GM19023 (cell line): ENCODE results near the gene BDH1.
"Not testable (repeated sequence)": the region's sequence is repeated elsewhere in the genome, so short reads cannot be mapped to it uniquely, and the experiment has no call there.

Experiments used
- ATAC-seq: cut with Tn5 transposase; IDR thresholded peaks from one replicate; pipeline ENCODE4 v1.9.1; 2021; ENCODE audit warnings: mild to moderate bottlenecking, moderate library complexity; ENCODE audit not compliant: unreplicated experiment

BDH1 gene

DNA sequence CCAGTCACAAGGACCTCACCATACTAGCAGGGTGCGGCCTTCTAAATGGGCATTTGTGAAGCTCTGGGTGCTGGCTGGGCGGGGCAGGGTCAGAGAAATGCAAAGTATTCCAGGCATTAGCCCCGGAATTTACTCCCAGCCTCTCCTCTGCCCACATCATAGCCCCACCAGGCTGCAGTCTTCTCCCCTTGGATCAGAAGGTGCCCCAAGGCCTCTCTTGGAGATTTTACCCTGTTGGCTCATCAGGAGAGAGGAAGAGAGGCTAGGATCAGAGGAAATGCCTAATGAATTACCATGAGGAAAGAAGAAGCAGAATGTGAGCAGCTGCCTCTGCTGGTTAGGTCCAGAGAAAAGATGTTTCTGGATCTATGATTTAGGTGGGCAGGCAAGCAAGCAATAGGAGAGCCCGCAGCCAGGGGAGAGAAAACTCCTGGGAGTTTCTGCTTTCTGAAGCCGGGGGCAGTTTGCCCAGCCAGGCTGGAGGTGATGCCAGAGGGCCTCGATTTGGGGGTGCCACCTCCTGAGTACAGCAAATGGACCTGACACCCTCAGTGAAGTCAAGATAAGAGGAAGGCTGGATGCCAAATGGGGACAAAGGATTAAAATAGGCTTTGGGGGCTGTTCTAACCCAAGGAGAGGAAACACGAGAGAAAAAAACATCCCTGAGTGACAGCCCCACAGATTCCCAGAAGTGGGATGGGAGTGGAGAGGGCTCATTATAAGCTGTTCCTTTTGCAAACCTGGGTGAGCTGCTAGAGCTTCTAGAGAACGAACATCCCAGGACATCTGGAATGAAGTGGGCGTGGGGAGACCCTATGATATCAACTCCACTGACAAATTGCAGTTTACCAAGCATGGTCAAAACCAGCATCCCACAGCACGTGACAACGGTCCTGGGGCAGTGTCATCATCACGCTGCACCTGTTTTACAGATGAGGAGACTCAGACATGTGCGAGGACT is 65.4 kb downstream of the BDH1 start:
- no peak for ATAC-seq

DNA sequence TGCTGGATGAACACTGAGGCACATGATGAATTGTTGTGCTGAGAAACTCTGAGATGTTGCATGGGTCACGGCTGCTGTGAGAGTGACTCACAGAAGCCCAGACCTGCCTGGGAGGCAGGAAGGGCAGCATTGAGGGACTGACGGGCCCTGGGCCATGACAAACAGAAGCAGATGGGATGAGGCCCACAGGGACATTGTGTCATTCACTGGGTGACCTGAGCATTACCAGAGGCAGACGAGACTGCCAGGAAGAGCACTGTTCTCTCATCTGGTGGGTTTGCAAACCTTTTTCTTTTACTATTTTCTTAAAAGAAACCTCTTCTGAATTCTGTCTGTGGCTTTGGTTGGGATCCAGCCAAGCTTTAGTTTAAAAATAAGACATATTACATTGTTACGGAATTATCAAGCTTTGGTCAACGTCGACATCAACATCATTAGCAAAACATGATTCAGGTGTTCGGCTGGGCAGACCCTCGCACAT is 67.8 kb downstream of the BDH1 start:
- ATAC-seq, result no peak

DNA sequence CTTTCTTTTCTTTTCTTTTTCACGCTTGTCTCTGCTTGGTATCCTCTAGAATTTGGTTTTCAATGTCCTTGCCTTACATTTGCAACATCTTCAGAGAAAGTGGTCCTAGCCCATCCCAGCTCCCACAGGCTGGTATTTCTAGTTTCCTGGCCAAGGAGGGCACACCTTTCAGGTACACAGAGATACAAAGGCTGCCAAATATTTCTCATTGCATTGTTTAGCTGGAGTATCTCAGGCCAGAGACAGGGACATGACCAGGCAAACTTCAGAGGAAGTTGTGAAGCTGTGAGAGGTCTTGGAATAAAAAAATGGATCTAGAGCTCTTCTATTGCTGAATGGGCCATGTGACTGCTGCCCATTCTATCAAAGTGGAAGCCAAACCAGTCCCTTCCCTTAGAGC is 68.9 kb downstream of the BDH1 start:
- ATAC-seq, result no peak

DNA sequence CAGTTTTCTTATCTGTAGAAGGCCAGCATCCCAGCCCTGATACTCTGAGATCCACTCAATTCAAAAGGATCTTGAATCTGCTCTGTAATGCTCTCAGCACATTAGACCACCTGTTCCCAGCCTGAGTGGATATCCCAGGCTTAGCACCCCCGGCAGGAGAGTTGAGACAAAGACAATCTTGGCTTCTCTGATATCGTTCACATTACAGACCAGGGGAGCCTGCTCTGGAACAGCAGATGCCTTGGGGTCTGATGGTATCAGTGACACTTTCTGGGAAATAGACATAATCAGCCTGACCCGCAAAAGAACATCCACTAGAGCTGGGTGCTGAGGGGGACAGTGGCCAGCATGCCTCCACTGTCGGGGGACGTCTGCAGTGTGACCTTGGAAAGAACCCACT is 70.6 kb downstream of the BDH1 start:
- ATAC-seq, result no peak

DNA sequence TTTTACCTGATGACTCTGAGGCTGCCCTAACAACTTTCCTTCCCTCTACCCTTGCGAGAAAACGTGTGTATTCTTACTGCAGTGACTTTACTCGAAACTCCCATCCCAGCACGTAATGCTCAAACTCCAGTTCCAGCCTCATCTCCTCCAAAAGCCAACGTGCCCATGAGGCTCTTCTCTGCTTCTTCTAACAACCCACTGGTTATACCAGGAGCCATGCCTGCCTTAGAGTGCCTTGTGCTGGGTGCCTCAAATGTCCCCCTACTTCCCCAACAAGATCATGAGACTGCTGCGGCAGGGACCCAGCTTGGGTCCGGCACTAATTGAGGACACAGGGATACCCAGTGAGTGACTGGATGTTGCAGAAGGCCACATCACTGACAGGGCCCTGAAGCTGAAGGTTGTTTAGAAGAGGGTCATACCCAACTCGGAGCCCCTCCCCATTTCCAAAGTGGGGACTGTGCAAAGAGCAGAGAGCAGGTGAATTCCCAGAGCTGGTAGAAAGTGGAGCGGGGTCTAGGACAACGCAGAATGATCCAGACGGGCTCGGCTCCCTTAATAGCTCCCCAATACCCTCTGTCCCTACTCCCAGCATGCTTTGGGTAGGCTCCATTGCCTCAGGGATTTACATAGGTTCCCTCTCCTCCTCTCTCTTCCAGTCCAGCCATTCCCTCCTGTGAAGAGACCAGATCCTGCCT is 71.4 kb downstream of the BDH1 start:
- no peak for ATAC-seq

DNA sequence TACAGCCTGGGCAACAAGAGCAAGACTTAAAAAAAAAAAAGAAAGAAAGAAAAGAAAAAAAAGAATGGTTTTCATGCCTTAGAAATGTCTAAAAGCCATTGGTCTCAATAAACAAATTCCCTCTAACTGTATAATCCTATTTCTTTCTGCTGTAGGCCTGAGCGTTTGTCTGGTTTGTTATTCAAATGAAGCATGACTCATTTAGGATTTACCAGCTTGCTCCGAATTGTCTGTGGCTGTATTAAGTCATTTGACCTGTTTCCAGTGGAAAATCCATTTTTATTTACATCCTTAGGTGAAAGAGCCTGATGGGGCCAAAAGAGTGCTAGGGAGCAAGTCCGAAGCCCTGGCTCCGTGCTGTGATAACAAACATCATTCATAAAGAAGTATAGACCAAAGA is 73.8 kb downstream of the BDH1 start:
- ATAC-seq, result no peak

DNA sequence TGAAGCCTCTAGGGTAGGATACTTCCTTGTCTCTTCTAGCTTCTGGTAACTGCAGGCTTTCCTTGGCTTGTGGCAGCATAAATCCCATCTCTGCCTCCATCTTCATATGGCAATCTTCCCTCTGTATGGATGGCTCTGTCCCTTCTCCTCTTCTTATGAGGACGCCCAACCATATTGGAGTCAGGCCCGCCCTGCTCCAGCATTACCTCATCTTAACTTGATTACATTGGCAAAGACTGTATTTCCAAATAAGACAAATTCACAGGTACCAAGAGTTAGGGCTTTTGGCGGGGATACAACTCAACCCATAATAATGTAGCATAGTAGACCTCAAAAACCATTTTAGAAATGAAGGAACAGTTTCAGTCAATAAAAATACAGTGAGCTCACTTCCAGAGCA is 75.4 kb downstream of the BDH1 start:
- no peak for ATAC-seq

DNA sequence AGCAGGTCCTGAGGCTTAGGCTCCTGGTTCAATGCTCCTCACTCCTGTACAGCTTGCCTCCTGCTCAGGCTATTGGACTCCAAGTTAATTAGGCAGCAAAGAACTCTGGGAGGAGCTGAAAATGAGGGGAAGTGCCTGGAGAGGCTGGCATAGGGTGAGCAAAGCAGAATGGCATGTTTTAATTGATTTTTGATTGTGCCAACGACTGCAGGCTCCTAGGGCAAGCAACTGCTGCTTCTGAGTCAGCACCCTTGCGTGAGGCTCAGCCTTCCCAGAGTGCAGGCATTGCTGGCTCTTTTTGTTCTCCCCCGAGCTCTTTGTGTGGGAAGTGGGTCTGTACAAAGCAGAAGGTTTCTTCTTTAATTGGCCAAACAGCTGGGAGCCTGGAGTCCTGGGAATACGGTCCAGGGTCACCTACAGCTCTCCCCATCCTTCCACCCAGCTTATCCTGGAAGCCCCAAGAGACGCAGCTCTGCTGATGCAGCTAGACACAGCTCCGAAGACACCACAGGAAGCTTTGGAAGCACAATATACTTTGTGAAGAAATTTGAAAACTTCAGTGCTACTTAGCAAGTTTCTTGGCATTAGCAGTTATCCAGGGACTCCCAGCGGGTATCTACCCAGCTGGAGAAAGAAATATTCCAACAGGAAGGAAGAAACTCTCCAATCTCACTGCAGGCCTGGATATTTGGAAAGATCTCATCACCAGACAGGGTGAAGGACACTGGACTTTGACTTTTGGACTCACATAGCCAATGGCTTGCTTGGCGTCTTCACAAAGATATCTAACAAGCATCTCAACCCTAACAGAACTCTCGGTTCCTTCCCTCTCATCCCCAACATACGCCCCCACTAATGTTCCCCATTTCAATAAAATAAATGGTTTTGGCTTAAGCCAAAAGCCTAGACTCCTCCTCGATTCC is 76.8 kb downstream of the BDH1 start:
- no peak for ATAC-seq

DNA sequence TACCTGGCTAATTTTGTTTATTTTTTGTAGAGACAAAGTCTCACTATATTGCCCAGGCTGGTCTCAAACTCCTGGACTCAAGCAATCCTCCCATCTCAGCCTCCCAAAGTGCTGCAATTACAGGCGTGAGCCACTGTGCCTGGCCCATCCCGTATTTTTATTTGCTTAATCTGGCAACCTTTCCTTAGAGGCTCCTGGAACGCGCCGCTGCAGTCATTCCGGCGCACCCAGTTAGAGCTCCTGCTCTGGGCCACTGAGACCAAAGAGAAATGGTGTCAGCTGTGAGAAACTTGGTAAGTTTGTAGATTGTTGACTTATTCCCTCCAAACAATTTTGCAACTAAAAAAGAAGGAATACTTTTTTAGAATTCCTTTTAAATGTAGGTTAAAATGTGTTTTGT is 78.0 kb downstream of the BDH1 start:
- not testable (repeated sequence) for ATAC-seq

DNA sequence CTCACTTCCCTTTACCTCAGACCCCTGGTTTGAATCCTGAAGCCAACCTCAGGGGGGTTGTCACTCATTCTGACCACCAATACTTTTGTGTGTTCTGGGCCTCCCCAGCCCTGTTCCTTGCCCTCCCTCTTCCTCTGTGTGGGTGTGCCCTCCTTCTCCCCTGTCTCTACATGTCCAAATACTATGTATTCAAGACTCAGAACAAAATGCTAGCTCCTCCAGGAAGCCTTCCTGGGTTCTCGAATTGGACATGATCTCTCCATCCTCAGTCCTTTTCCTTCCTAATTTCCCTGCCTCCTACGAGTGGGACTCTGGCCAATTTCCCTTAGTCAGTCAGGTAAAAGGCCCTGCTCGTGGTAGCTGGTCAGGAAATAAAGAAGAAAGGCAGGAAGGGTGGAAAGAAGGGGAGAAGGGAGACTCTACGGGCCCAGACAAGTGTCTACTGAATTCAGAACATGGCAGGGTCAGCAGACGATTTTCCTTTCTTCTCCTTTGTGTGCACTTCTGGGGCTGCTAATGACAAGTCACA is 79.7 kb downstream of the BDH1 start:
- no peak for ATAC-seq

DNA sequence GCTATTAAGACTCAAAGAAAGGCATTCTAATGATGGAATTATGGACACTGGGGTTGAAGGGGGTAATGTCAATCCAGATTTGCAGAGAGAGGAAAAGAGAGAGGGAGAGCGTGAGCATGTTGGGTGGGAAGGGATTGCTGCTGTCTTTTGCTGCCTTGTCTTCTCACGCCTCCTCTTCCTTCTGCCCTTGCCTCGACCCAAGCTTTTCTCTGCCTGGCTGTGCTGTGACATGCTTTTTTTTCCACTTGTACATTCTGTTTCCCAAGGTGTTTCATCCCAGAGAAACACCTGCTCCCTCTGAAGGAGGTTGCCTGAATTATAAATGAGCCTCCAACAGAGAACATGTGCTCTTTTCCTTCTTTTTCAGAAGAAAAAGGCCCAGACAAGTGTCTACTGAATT is 80.3 kb downstream of the BDH1 start:
- no peak for ATAC-seq

DNA sequence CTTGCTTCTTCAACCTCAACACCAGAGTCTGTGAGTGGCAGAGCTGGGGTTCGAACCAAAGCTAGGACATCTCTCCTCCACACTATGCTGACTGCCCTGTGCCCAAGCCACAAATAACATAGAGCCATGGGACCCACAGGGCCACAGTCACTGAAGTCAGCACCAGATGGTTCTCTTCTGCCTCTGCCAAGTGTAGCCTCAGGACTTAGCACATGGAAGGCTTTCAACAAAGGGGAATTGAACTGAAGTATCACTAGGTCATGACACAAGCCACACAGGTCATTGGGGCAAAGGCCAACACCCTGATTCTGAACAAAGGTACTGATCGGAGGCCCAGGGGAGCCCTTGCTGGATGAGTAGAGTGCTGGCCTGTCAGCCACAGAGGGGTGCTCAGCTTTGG is 83.6 kb downstream of the BDH1 start:
- no peak for ATAC-seq

DNA sequence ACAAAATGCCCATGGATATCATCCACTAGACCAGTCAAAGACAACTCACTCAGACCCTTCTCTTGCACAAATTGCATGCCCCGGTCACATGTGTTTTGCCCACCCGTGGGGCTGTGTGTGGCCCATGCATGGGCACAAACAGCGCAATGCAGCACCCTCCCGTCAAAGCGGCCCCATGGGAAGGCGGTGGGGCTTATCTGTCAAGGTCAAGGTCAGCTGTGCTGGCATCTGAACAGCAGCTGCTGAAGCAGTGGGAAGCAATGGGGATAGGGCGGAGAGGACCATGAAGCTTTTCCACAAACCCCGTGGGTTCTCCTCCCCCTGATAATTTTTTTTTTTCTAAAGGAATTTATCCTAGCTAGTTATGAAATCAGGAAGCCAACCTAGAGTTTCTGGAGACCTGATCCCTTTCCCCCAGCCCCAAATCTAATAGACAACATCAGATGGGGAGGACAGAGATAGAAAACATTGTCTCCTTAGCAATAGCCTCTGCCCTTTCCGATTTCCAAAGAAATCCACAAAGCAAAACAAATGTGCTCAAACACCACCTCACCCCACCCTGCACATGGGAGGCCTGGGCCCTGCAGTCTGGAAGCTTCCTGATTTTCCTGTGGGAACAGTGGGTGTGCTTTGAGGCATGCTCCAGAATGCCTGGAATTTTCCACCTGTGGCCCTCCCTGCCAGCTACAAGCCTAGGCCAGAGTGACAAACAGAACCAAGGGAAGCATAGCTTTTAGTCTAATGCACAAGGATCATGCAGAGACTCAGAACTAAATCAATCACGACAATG is 84.4 kb downstream of the BDH1 start:
- ATAC-seq, result no peak

DNA sequence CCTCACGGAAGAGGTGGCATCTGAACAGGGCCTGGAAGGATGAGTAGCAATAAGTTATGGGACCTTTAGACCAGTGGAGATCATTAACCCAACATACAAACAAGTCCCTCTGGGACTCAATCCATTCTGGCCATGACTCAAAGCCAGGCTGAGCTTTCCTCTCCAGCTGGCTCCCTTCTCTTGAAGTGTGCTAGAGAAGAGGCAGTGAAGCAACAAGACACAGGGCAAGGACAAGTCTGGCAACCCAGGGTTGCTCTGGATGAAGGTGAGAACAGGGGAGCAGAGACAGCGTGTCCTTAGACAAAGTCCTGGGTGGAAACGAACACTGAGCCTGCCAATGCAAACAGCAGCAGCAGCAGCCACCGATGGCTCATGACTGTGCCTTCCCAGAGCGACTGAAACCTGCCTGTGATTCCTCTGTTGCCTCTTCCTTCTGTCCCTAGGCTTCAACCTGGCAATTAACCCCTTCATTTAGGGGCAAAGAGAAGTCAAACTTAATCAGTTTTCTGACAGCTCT is 86.8 kb downstream of the BDH1 start:
- ATAC-seq, result no peak

DNA sequence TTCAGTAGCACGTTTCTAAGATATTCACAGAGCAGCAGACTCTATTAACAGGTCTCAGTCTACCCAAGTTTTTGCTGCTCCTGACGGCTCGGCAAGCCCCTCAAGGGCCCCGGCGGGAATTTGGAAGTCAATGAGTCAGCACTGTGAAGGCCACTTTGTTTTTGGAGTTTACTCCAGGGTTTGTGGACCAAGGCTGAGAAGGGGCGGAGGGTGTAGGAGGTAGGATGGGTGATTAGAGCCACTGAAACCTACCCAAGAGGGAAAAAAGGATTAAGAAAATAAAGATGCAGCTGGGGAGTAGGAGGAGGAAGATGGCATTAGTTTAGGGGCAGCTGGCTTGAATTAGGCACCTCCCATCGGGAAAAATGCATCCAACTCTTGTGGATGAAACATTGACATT is 87.6 kb downstream of the BDH1 start:
- no peak for ATAC-seq

DNA sequence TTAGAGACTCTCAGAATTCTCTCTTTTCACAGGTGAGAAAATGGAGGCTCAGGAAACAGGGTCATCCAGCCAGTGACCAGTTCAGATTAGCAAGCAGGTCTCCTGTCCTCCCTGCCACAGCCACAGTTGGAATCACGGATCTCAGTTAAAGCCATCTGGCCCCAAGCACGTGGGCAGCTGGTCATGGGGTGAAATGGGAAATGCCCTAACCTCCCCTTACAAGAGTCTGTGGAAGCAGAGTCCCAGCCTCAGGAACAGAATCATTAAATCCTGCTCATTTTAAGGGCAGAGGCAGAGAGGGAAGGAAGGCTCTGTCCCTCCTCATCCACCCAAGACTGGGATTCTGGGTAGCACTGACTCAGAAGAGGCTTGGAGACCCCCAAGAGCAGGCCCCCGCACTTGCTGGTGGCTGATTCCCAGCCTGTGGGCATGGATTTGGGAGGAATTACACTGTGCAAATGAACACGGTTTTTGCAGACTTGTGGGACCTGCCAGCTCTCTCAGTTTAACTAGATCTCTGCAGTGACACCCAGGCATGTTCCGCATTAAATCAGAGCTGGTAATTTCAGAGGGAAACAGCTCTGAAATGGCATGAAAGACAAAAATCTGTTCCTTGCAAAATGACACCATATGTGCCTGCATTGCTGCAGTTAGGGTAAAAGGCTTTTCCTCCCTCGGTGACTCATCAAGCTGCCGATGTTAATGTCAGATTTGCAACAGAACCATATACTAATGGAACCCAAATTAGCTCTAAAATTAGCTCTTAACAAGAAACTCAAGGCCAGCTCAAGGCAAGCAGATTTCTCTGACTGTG is 89.0 kb downstream of the BDH1 start:
- no peak for ATAC-seq

DNA sequence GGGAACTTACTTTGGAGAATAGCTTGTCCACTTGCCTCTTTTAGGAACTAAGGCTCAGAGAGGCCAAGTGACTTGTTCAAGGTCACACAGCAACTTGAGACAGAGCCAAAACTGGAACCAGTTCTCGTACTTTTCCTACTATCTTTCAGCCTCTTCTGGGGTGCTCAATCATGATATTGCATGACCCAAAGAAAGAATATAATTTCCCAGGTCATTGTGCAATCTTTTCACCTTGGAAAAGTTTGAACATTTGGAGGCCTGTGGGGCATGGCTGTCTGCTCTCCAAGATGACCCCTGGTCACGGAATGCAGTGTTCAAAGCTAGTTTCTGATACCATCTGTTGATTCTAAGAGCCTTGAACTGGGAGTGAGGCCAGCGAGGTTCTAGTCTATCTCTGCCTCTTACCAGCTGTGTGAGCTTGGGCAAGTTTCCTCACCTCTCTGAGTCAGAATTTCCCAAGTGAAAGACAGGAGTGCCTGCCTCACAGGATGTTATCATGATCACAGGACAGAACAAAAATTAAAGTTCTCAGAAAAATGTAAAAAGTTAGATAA is 89.7 kb downstream of the BDH1 start:
- ATAC-seq, result no peak

DNA sequence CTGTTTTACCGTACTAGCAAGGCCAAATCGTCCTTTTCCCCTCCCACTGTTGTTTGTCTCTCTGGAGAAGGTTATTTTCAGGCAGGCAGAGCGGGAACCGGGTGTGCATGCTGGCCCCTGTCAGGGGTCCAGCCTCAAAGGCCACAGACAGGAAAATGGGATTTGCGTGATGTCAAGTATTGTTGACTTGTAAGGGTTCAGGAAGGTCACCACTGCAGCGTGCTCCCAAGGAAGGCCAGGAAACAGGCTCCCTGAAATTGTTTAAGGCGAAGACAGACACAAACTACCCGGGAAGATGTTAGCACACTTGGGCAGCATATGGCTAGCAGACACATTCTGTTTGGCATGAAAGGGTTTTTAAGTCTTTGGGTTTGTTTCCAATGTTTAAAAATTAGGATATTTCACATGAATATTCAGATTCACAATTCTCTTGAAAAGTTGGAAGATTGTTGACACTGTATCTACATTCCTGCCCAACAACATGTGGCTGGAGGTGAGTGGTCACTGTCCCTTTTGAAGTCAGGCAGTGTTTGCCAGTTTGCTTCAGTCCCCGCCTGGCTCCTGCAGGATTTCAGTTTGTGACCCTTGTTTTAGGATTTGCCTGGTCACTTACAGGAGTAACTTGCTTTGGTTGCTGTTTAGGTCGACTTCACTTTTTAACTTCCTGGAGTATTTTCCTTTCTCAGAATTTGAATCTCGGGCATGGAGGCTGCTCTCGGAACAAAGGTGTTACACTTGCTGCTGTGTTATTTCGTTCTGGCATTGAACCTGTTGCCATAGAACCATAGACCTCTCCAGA is 90.4 kb downstream of the BDH1 start:
- no peak for ATAC-seq
